ENCODE measurements around the gene FGF14.

The FGF14 gene

GRCh38 chr13:102176846-102177245 lies 225.0 kb downstream of the FGF14 start:
- no peak for TF ChIP-seq CTCF (IDR thresholded peaks at IDR 0.05)
- no peaks in the 10 kb centered on the region for H3K4me1 Mint-ChIP-seq
- no peak for DNase-seq
- no peaks in the 10 kb centered on the region for H3K36me3 Mint-ChIP-seq (ENCODE audit: low read depth)
- H3K27me3 Mint-ChIP-seq (ENCODE audit: low read depth, poor library complexity) = peaks cover 2% of the 10 kb centered on the region
- no peak overlapping the region for H3K27ac Mint-ChIP-seq
- H3K9me3 Mint-ChIP-seq = no peaks in the 10 kb centered on the region
- no peak overlapping the region for H3K4me3 Mint-ChIP-seq

- Mint-ChIP-seq H3K27me3 (ENCODE audit: low read depth, poor library complexity) (peaks cover 5% of the 10 kb centered on the region), H3K9me3 (no peaks in the 10 kb centered on the region), H3K36me3 (ENCODE audit: low read depth) (no peaks in the 10 kb centered on the region), H3K27ac (no peak overlapping the region), H3K4me3 (no peak overlapping the region), H3K4me1 (no peaks in the 10 kb centered on the region)
- no peak for DNase-seq
- no peak for TF ChIP-seq CTCF (IDR thresholded peaks at IDR 0.05)
Observed at GRCh38 chr13:102172406-102172805, 229.4 kb downstream of the FGF14 start.

- no peaks in the 10 kb centered on the region for H3K9me3 Mint-ChIP-seq
- H3K36me3 Mint-ChIP-seq (ENCODE audit: low read depth) = no peaks in the 10 kb centered on the region
- H3K4me1 Mint-ChIP-seq = no peaks in the 10 kb centered on the region
- peaks cover 8% of the 10 kb centered on the region for H3K27me3 Mint-ChIP-seq (ENCODE audit: low read depth, poor library complexity)
- TF ChIP-seq CTCF (IDR thresholded peaks at IDR 0.05) = no peak
- DNase-seq = no peak
- no peak overlapping the region for H3K27ac Mint-ChIP-seq
- H3K4me3 Mint-ChIP-seq = no peak overlapping the region
Observed at GRCh38 chr13:102170305-102170704, 231.5 kb downstream of the FGF14 start.

- Mint-ChIP-seq H3K27me3 (ENCODE audit: low read depth, poor library complexity) (peaks cover 8% of the 10 kb centered on the region), H3K4me3 (no peak overlapping the region), H3K9me3 (no peaks in the 10 kb centered on the region), H3K27ac (no peak overlapping the region), H3K36me3 (ENCODE audit: low read depth) (no peaks in the 10 kb centered on the region), H3K4me1 (no peaks in the 10 kb centered on the region)
- TF ChIP-seq CTCF (IDR thresholded peaks at IDR 0.05) = no peak
- DNase-seq = no peak
Observed at GRCh38 chr13:102169471-102170015, 232.3 kb downstream of the FGF14 start.

GRCh38 chr13:102152790-102153189 lies 249.1 kb downstream of the FGF14 start:
- H3K9me3 Mint-ChIP-seq = no peaks in the 10 kb centered on the region
- no peaks in the 10 kb centered on the region for H3K4me1 Mint-ChIP-seq
- H3K27ac Mint-ChIP-seq = no peak overlapping the region
- no peak overlapping the region for H3K4me3 Mint-ChIP-seq
- TF ChIP-seq CTCF (IDR thresholded peaks at IDR 0.05) = no peak
- no peaks in the 10 kb centered on the region for H3K36me3 Mint-ChIP-seq (ENCODE audit: low read depth)
- DNase-seq = no peak
- H3K27me3 Mint-ChIP-seq (ENCODE audit: low read depth, poor library complexity) = peaks cover 7% of the 10 kb centered on the region

- no peak for DNase-seq
- Mint-ChIP-seq H3K36me3 (ENCODE audit: low read depth) (no peaks in the 10 kb centered on the region), H3K4me3 (no peak overlapping the region), H3K4me1 (no peaks in the 10 kb centered on the region), H3K27me3 (ENCODE audit: low read depth, poor library complexity) (peaks cover 6% of the 10 kb centered on the region), H3K27ac (no peak overlapping the region), H3K9me3 (no peaks in the 10 kb centered on the region)
- no peak for TF ChIP-seq CTCF (IDR thresholded peaks at IDR 0.05)
Observed at GRCh38 chr13:102147353-102147752, 254.5 kb downstream of the FGF14 start.
